Stimulated activated CD4-positive, alpha-beta T cell treated with anti-CD3 and anti-CD28 coated beads, Interleukin-2, amount 100 ng/mL, for 48 hours (primary cell): Measurements from ENCODE around the gene TLE2.
"Not testable (repeated sequence)": the region's sequence is repeated elsewhere in the genome, so short reads cannot be mapped to it uniquely, and the experiment has no call there.

Experiments used
- DNase-seq, 2 donors: peaks; one replicate each; pipeline ENCODE4 v3.0.0-alpha.2; 2020

TLE2 gene

DNA sequence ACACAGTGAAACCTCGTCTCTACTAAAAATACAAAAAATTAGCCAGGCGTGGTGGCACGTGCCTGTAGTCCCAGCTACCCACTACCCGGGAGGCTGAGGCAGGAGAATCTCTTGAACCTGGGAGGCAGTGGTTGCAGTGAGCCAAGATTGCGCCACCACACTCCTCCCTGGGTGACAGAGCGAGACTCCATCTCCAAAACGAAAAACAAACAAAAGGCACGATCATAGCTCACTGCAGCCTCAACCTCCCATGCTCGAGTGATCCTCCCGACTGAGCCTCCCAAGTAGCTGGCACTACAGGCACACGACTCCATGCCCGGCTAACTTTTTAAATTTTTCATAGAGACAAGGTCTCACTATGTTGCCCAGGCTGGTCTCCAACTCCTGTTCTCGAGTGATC is 17.0 kb downstream of the TLE2 start:
- not testable (repeated sequence) for DNase-seq

DNA sequence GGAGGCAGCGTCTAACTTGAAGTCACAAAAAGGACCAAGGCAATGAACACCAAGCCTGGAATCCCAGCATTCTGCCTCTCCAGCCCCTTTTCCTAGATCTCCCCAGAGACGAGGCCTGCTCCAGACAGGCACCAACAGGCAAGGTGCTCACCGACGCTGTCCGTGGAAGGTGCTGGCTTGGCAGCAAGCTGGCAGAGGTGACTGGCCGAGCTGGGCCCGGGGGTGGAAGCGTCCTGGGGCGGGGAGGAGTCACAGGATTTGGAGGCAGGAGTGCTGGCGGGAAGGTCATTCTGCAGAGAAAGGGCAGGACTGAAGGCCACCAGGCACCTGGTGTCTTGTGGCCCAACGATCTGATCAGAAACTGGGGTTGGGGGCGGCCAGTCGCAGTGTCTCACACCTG is 18.2 kb downstream of the TLE2 start:
- no peak for DNase-seq

DNA sequence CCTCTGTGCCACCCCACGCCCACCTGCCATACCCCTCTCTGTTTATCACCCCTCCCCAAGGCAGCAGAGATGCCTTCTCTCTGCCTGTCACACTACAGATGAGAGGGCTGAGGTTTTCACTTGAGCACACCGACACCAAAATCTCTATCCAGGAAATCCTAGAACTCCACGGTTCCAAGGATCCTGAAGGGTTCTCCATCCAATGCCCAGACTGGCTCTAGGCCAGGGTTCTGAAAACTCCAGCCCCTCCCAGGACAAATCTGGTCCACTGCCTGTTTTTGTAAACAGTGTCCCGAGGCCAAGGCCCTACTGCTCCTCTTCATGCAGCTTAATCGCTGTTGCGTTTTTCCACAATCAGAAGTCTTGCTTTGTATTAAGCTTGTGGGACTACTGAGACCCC is 20.1 kb downstream of the TLE2 start:
- no peak for DNase-seq

DNA sequence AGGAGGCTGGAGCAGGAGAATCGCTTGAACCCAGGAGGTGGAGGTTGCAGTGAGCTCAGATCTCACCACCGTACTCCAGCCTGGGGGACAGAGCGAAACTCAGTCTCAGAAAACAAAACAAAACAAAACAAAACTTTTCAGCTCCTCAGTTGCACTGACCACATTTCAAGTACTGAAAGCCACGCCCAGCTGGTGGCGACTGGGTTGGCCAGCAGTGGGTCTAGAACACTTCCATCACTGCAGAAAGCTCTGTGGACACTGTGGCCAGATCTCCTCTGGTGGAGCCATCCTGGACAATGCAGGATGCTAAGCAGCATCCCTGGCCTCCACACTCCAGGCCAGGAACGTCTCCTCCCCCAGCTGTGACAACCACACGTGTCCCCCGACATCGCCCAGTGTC is 21.1 kb downstream of the TLE2 start:
- DNase-seq: no peak

DNA sequence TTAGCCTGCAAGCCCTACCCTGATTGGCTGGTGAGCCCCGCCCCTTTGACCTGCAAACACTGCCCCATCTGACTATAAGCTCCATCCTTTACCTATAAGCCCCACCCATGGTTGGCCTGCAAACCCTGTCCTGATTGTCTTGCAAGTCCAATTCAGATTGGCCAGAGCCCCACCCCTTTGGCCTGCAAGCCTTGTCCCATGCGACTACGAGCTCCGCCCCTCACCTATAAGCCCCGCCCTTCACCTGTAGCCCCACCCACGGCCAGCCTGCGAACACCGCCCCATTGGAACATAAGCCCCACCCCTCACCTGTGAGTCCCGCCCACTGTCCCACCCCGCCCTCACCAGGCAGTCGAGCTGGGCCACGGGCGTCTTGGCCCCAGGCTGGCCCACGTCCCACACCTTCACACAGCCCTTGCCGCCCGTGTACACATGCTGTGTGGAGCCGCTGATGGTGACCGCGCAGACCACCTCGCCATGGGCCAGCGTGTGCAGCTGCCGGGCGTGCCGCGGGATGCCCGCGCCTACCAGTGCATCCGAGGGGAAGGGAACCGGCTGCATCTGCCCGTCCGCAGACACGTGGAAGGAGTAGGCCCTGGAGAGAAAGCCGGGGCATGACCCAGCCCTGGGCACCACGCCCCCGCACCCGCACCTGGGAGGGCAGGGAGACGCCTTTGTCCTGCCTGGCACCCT is 22.9 kb downstream of the TLE2 start:
- peak in 1 of 2 donors; percentile 37 for DNase-seq

DNA sequence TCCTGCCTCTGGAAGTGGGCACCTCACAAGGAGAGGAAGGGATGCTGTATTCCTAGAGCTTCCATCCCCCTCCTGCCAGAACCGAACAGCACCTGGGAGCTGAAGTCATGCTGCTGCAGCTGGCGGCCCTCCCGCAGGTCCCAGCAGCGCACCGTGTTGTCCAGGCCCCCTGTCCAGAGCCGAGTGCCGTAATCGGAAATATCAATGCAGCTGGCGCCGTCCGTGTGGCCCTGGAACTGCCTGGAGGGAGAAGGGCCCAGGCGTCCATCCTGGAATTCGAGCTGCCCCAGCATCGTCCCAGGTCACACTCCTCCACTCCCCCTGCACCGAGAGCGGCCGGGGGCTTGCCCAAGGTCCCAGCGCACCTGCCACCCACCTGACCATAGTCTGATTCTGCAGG is 23.7 kb downstream of the TLE2 start:
- DNase-seq: no peak

DNA sequence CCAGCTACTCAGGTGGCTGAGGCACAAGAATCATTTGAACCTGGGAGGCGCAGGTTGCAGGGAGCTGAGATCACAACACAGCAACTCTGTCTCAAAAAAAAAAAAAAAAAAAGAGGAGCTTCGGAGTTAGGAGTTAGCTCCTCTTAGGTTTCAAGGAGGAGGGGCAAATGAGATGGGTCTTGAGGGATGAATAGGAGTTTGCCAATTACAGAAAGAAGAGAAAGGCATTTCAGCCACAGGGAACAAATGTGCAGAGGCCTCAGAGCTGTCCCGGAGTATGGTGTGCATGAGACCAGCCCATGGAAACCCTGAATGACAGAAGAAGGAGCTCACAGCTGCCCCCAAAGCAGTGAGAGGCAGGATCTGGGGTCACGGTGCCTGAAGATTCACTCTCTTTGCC is 24.6 kb downstream of the TLE2 start:
- no peak for DNase-seq

DNA sequence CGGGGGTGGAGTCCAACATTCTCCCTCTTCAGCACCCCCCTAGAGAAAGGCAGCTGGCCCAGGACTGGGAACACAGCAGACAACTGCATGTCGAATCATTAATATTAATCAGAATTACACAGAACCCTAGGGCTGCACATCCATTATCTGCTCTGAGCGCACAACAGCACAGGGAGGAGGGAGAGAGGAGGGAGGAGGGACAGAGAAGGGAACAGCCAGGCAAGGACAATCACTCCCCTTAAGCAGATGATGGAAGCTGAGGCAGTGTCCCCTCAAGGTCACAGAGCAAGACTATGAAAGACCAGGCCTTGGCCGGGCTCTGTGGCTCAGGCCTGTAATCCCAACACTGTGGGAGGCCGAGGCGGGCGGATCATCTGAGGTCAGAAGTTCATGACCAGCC is 26.0 kb downstream of the TLE2 start:
- no peak for DNase-seq

DNA sequence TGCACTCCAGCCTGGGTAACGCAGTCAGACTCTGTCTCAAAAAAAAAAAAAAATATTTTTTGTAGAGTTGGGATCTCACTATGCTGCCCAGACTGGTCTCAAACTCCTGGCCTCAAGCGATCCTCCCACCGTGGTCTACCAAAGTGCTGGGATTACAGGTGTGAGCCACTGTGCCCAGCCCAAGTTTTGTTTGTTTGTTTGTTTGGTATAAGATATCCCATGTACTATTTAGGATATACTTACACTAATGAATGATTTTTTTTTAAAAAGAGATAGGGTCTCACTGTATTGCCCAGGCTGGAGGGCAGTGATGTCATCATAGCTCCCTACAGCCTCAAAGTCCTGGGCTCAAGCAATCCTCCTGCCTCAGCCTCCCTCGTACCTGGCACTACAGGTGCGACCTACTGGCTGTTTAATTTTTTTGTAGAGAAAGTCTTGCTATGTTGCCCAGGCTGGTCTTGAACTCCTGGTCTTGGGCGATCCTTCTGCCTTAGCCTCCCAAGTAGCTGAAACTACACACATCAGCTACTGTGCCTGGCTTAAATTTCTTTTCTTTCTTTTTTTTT is 27.8 kb downstream of the TLE2 start:
- DNase-seq: no peak

DNA sequence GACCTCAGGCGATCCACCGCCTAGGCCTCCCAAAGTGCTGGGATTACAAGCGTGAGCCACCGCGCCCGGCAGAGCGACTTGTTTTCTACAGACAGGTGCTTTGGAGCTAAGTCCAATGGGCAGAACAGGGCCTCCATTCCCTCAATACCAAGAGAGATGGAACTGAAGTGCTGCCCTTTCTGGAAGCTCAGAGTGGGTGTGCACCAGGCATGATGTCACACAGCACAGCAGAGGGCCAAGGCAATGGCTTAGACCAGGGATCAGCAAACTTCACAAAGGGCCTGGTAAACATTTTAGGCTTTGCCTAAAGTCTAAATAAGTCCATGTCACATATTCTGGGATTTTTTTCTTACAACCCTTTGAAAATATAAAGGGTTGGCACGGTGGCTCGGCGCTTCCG is 30.4 kb downstream of the TLE2 start:
- DNase-seq: no peak

DNA sequence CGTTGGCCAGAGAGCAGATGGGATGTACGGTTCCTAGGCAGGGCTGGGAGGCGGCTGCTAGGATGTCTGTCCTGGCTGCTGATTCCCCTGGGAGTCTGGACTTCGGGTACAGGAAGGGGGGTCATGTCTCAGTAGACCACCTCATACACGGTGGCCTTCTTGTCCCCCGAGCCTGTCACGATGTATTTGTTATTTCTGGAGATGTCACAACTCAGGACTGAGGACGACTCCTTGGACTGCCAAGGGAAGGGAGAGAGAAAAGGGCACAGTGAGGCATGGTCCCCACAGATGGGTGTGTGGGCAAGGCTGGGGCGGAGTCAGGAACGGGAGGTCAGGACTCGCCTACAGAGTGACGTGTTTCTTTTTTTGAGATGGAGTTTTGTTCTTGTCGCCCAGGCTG is 31.4 kb downstream of the TLE2 start:
- DNase-seq: no peak

DNA sequence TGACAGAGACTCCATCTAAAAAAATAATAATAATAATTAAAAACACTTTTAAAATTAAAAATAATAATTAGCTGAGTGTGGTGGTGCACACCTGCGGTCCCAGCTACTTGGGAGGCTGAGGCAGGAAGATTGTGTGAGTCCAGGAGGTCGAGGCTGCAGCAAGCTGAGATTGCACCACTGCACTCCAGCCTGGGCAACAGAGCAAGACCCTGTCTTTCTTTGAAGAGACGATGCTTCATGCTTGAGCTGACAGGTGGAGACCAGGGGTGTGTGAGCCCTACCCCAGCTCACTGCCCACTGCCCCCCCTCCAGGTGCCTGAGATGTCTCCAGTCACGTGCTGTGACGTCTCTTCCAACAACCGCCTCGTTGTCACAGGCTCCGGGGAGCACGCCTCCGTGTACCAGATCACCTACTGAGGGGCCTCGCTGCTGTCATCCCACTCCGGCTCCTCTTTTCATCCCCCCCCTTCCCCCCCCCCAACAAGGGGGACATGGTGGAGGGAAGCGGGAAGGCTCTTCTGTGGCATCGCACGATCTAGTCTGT is 34.4 kb downstream of the TLE2 start:
- no peak for DNase-seq

DNA sequence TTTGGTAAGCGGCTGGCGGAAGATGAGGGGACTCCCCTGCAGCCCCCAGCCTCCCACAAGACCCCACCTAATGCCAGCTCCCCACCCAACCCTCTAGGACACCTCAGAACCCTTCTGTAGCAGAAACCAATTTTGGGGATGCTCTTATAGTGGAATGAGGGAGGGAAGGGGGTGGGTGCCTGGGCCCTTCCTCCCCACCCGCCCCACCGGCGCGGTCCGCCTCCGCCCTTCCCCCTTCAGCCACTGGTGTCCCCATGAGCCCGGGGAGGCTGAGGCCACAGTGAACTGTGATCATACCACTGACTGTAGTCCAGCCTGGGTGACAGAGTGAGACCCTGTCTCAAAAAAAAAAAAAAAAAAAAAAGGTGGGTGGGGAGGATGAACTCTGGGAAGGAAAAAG is 35.5 kb downstream of the TLE2 start:
- no peak for DNase-seq

DNA sequence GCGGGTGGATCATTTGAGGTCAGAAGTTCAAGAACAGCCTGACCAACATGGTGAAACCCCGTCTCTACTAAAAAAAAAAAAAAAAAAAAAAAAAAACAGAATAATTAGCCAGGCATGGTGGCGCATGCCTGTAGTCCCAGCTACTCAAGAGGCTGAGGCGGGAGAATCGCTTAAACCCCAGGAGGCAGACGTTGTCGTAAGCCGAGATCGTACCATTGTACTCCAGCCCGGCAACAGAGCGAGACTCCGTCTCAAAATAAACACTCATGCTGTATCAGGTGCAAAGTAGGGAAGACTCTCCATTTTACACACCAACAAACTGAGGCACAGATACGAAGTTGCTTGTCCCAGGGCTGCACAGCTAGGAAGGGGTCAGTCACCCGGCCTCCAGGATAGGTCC is 36.1 kb downstream of the TLE2 start:
- DNase-seq: no peak

DNA sequence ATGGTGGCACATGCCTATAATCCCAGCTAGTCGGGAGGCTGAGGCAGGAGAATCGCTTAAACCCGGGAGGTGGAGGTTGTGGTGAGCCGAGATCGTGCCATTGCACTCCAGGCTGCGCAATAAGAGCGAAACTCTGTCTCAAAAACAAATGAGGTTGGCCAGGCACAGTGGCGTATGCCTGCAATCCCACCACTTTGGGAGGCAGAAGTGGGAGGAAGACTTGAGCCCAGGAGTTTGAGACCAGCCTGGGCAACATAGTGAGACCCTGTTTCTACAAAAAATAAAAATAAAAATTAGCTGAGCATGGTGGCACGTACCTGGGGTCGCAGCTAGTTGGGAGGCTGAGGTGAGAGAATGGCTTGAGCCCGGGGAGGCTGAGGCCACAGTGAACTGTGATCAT is 36.7 kb downstream of the TLE2 start:
- not testable (repeated sequence) for DNase-seq

DNA sequence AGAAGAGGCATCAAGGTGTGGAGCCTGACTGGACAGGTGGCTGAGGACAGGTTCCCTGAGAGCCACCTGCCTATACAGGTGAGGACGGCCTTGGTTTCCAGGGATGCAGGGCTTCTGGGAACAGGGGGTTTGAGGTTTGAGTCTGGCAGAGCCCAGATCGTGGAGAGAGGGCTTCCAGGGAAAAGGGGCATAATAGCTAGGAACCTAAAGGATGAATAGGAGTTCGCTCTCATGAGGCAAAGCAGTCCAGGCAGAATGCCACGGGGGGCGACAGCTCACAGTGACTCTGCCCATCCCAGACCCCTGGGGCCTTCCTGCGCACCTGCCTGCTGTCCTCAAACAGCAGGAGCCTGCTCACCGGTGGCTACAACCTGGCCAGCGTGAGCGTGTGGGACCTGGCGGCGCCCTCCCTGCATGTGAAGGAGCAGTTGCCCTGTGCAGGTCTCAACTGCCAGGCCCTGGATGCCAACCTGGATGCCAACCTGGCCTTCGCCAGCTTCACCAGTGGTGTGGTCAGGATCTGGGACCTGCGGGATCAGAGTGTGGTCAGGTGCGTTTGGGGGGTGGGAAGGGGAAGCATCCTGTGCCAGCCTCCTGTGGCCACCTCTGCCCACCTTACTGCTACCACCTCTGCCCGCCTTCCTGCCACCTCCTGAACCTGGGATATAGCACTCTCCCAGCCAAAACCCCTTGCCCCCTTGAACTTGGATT is 39.7 kb downstream of the TLE2 start:
- no peak for DNase-seq

DNA sequence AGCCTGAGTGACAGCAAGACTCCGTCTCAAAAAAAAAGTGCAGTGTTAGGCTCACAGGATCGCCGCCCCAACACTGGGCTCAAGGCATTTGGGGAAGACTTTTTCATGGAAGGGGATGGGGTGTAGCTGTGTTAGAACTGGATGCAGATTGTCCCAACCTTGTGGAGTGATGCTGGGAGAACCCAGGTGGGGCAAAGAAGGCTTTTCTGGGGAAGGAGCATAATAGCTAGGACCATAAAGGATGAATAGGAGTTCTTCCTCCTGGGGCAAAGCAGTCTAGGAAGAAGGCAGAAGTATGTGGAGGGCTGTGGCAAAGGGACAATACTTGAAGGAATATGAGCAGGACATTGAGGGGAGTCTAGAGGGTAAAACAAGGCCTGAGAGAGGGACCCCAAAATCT is 40.5 kb downstream of the TLE2 start:
- no peak for DNase-seq

DNA sequence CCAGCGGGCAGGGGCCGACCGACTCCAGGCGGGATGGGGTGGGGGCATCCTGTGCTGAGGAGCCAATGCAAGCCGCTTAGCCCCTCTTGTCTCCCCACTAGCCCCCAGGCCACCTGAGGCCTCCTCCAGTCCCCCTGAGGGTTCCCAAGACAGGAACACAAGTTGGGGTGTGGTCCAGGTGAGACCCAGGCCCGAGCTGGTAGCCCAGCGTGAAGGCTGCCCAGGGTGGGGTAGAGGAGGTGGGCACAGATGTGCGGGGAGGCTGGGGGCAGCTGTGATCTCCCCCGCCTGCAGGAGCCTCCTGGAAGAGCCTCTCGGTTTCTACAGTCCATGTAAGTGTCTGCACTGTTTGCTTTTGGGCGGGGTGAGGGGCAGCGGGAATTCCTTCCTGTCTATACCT is 41.3 kb downstream of the TLE2 start:
- DNase-seq: no peak

DNA sequence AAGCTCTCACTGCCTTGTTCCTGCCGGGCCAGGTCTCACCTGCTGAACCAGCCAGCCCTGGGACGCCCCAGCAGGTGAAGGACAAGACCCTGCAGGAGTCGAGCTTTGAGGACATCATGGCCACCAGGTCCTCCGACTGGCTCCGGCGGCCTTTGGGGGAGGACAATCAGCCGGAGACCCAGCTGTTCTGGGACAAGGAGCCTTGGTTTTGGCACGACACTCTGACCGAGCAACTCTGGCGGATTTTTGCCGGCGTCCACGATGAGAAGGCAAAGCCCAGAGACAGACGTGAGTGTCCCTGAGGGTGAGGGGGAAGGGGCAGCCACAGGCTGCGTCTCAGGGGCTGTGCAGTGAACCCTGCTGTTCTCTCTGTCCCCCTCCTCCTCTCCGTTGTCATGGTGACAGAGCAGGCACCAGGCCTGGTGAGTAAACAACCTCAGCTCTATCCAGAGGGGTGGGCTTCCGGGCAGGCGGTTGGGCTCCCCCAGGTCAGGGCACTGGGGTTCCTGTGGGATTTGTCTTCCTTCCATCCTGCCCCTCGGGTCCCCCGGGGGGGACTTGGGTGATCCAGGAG is 42.0 kb downstream of the TLE2 start:
- no peak for DNase-seq

DNA sequence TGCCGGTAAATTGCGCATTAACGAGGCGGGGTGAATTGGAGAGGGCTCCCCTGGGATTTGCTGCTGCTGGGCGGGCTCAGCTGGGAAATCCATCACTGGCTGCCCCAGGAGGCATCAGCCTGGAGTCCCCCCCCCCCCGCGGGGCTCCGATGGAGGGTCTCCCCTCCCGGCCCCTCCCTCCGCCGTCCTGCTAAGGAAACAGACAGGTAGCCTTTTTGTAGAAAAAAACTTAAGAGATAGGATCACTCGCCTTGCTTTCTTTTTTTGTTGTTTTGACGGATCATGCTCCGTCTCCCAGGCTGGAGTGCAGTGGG is 44.9 kb downstream of the TLE2 start:
- no peak for DNase-seq

DNA sequence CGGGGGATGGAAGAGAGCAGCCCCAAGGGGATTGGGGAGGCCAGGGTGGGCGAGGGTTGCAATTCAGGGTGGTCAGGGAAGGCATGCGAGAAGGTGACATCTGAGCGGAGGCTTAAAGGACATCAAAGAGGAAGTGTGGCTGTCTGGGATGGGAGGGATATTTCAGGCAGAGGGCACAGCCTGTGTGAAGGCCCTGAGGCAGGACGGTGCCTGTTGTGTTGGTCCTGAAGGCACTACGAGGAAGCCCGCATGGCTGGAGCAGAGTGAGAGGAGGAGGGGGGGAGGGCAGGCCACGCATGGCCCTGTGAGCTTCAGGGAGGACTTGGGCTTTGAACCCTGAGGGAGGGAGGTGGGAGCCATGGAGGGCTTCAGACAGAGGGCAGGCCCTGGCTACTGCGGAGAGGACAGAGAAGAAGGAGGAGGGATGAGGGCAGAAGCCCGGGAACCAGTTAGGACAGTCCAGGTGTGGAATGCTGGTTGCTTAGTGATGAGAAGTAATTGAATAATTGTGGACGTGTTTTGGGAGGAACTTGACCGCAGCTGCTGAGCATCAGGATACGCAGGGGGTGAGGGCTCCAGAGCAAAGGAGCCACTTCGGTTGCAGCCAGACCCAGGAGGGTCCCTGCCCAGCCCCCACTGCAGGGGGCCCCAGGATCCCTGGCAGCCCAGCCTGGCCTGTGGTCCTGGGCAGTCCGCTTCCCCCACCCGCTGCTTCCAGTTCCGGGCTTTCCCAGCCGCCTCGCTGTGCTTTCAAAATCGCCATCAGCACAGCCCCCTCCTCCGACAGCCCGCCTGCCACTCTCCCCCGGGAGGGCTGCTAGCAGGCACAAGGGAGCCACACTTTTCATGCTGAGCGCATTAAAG is 45.5 kb downstream of the TLE2 start:
- no peak for DNase-seq

DNA sequence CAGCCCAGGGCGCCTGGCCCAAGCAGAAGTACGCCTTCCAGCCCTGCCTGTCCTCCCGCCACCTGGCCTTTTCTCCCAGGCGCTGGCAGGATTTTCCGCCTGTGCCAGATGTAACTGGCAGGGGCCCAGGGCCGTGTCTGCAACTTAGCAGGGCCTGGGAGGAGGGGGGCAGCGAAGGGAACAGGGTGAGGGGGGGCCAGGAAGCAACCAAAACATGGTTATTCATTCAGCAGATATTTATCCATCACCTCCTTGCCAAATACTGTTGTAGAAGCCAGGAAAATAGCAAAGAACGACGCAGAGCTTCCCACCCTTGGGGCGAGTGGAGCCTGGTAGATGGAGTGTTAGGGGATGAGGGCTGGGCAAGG is 46.1 kb downstream of the TLE2 start:
- DNase-seq: no peak

DNA sequence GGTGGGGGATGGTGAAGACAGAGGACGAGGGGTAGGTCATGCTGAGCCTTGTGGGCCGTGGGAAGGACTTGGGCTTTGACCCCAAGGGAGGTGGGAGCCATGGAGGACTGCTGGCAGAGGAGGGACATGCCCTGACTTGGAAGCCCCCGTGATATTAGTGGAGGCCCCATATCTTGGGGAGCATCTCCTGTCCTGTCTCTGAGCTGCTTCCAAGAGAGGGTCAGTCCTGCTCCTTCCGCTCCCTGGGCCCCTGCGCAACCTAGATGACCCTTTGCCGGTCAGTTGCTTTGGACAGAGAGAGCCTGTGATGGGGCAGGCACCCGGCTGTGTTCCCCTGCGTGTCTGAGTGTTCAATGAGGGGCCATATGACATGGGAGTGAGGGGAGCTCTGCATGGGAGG is 46.5 kb downstream of the TLE2 start:
- DNase-seq: no peak
